ENCODE data around the gene LRRC3C. TPM values are rescaled to one million over a fixed set of nuclear protein-coding genes. Genes with fewer than 3 reads are reported as not detected.
"Not testable (repeated sequence)": the region's sequence is repeated elsewhere in the genome, so short reads cannot be mapped to it uniquely, and the experiment has no call there.

The LRRC3C gene
- total RNA-seq, 3 donors from 2014 or later = 1.2 TPM; not detected in 2

DNA sequence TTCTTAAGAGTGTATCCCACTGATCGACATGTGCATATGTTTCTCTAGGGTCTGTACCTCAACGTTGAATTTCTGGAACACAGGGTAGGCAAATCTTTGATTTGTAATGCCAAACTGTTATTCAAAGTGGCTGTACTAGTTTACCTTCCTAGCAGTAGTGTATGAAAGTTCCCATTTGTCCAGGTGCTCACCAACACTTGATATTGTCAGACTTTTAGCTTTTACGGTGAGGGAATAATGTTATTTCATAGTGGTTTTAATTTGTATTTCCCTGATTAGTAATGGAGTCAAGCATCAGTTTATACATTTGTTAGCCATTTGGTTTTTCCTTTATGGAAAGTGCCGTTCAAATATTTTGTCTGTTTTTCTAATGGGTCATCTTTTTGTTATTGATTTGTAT is 29.4 kb upstream of the LRRC3C start:
- Histone ChIP-seq H3K4me3 (no peak overlapping the region), H3K27me3 (no peaks in the 10 kb centered on the region), H3K36me3 (no peaks in the 10 kb centered on the region), H3K9me3 (no peaks in the 10 kb centered on the region), H3K4me1 (no peaks in the 10 kb centered on the region), H3K27ac (no peak overlapping the region)
- TF ChIP-seq POLR2A (IDR thresholded peaks at IDR 0.05) (no peak), POLR2AphosphoS5 (IDR thresholded peaks at IDR 0.05) (no peak), CTCF (IDR thresholded peaks at IDR 0.05) (no peak)
- intact Hi-C loops (cut with DNase I; ENCODE audit: low total_unique reads) = no loop called here
- no peak for DNase-seq (ENCODE audit: low spot score in 2 of 2)

DNA sequence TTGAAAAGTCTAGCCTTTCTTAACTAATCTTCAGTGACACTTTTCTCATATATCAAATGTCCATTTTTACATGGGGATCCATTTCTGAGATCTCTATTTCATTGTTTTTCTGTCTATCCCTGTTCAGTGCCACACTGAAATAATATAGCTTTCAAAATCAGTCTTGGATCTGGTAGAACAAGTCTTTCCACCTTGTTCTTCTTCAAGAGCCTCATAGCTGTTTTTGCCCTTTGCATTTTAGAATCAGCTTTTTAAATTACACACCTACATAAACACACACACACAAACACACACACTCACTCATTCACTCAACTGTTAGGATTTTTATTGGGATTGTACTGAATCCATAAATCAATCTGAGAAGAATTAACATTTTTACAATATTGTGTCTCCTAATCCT is 28.3 kb upstream of the LRRC3C start:
- Histone ChIP-seq H3K4me1 (no peaks in the 10 kb centered on the region), H3K9me3 (no peaks in the 10 kb centered on the region), H3K4me3 (no peak overlapping the region), H3K36me3 (no peaks in the 10 kb centered on the region), H3K27me3 (no peaks in the 10 kb centered on the region), H3K27ac (no peak overlapping the region)
- TF ChIP-seq CTCF (IDR thresholded peaks at IDR 0.05) = no peak
- TF ChIP-seq POLR2A (IDR thresholded peaks at IDR 0.05) = no peak
- TF ChIP-seq POLR2AphosphoS5 (IDR thresholded peaks at IDR 0.05) = no peak
- intact Hi-C loops (cut with DNase I; ENCODE audit: low total_unique reads) = no loop called here
- no peak for DNase-seq (ENCODE audit: low spot score in 2 of 2)

- H3K4me3 ChIP-seq; H3K4me1 ChIP-seq; intact Hi-C loops (cut with DNase I; ENCODE audit: low total_unique reads); H3K27me3 ChIP-seq; H3K27ac ChIP-seq; H3K9me3 ChIP-seq; DNase-seq (ENCODE audit: low spot score in 2 of 2); H3K36me3 ChIP-seq: not testable (repeated sequence)
Measured at GRCh38 chr17:39902027-39902426, 25.5 kb upstream of the LRRC3C start.

GRCh38 chr17:39903158-39903884 is 24.2 kb upstream of the LRRC3C start:
- intact Hi-C loops (cut with DNase I; ENCODE audit: low total_unique reads) = no loop called here
- no peak for DNase-seq (ENCODE audit: low spot score in 2 of 2)
- Histone ChIP-seq H3K27me3 (no peaks in the 10 kb centered on the region), H3K4me1 (no peaks in the 10 kb centered on the region), H3K4me3 (no peak overlapping the region), H3K36me3 (no peaks in the 10 kb centered on the region), H3K27ac (no peak overlapping the region), H3K9me3 (no peaks in the 10 kb centered on the region)
- TF ChIP-seq POLR2A (IDR thresholded peaks at IDR 0.05) (no peak), CTCF (IDR thresholded peaks at IDR 0.05) (no peak), POLR2AphosphoS5 (IDR thresholded peaks at IDR 0.05) (no peak)

DNA sequence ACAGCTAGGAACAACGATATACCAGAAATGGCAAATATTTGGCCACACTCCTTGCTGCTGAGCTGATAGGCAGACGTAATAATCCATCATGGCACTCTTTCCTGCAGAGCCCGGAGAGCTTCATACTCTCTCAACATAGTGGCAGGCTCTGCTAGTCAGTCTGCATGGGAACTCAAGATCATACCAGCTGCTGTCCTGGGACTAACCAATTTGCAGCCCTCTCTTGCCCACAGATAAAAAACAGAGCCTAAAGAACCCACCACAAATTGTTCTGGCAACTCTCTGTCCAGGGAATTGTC is 22.6 kb upstream of the LRRC3C start:
- Histone ChIP-seq H3K4me1 (no peaks in the 10 kb centered on the region), H3K9me3 (no peaks in the 10 kb centered on the region), H3K36me3 (no peaks in the 10 kb centered on the region), H3K27me3 (no peaks in the 10 kb centered on the region), H3K4me3 (no peak overlapping the region), H3K27ac (no peak overlapping the region)
- intact Hi-C loops (cut with DNase I; ENCODE audit: low total_unique reads) = no loop called here
- TF ChIP-seq POLR2AphosphoS5 (IDR thresholded peaks at IDR 0.05) (no peak), POLR2A (IDR thresholded peaks at IDR 0.05) (no peak), CTCF (IDR thresholded peaks at IDR 0.05) (no peak)
- no peak for DNase-seq (ENCODE audit: low spot score in 2 of 2)
